HG03064 (cell line): ENCODE measurements around the gene GNB1.
"Not testable (repeated sequence)": the region's sequence is repeated elsewhere in the genome, so short reads cannot be mapped to it uniquely, and the experiment has no call there.

ENCODE experiments used
- ATAC-seq: cut with Tn5 transposase; IDR thresholded peaks from one replicate; pipeline ENCODE4 v1.9.1; 2021; ENCODE audit warnings: low read depth; ENCODE audit not compliant: unreplicated experiment

The GNB1 gene

DNA sequence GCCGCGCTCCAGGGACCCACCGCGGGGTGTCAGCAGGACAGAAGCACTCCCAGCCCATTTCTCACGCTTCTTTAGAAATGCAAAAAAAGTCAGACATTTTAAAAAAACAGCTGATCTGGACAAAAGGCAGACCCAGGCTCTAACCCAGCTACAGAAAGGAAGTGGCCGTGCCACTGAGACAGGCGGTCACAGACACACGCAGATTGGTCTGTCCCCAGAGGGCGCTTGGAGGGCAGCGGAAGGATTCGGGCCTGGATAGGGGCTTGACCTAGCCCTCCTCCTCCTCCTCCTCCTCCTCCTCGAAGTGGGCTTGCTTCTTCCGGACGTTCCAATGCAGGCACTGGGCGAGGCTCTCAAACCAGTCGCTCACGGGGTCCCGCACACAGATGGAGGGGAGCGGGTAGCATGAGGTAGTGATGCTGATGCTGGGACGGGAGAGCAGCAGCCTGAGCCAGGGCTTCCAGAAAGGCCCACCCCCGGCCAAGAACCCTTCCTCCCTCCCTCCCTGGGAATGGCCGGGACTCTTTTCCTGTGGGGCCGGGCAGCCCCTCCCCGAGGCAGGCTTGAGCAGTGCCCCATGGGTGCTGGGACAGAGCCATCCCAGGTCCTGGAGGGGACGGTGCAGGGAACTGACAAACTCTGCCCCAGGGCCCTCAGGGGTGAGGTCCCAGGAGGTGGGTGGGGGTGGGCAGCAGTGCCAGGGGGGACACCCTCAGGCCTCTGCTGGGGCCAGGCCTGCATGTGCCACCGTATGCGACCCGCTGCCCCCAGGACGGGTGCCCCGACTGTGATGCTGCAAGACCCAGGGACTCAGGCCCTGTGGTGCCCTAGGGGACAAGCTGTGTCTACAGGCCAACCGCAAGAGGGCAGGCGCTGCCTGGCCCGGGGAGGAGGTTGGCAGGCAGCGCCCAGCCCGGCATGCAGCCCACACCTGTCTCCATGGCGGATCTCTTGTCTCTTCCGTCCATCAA, 138.0 kb downstream of the GNB1 start:
- no peak for ATAC-seq

DNA sequence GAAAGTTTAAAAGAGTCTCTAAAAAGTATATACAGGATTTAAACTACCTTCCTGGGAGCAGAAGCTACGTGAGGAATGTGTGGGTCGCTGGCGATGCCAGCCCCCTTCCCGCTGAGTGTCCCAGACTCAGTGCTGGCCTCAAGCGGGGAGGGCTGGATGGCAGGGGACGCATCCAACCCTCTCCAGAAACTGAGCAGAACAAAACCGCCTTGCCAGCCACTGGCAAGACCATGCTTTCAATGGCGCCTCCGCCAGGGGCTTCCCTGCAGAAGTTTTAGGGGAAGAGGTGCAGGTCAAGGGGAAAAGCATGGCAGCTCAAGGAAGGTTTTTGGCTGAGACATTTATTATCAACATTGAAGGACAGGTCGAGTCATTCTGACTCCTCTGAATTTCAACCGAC, 138.7 kb downstream of the GNB1 start:
- ATAC-seq: no peak

DNA sequence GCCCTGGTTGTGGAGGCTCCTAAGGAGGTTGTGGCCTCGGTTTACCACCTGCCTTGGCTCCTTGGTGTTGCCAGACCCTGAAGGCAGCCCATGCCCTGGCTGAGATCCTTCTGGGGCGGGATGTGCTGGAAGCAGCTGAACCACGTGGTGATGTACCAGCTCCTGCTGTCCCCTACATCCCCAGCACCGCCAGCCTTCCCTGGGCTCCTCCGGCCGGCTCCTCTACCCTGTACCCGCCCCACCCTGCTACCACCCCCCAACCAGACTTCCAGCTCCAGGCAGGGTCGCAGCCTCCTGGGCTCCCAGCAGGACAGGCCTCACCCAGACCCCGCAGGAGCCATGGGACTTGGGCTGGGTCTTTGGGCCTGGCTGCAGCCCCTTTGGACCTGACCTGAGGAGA, 140.9 kb downstream of the GNB1 start:
- not testable (repeated sequence) for ATAC-seq

DNA sequence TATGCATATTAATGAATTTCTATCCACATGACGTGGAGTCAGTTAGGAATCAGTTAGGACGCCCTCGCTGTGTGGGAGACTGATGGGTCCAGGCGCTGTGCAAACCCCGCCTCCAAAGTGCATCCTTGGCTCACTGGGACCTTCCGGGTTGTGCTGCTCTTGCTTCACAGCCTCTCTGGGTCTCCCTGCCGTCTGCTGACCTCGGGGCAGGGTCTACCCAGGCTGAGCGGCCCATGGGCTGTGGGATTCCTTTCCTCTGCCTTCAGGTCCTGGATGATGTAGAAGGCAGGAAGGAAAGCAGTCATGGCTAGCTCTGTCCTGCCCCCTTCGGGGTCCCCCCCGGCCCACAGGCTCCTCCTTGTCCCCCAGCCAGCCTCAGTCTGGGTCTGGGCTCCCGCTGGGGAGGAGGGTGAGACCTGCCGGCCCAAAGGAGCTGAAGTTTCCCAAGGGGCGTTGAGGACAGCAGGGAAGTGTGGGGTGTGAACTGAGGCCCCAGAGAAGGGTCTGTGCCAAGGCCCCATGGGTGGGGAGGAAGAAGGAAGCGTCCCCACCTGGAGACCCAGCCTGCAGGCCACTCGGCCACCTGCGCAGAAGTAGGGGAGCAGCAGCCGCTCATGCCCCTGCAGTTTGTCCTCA, 142.1 kb downstream of the GNB1 start:
- ATAC-seq: no peak

DNA sequence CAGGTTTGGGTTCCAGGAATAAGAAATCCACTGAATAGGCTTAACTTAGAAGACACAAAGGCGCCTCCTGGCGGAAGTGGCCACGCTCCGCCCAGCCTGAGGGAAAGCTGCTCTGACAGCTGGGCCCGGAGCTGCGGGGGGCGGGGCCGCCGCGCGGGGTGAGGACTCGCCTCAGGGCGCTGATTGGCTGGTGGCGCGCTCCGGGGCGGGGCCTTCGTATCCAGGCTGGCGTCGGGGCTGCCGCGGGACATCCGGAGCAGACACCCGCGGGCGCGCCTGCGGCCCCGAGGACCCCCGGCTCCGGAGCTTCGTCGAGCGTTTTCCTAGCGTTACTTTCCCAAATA, 144.3 kb downstream of the GNB1 start:
- peak; percentile 77 for ATAC-seq

DNA sequence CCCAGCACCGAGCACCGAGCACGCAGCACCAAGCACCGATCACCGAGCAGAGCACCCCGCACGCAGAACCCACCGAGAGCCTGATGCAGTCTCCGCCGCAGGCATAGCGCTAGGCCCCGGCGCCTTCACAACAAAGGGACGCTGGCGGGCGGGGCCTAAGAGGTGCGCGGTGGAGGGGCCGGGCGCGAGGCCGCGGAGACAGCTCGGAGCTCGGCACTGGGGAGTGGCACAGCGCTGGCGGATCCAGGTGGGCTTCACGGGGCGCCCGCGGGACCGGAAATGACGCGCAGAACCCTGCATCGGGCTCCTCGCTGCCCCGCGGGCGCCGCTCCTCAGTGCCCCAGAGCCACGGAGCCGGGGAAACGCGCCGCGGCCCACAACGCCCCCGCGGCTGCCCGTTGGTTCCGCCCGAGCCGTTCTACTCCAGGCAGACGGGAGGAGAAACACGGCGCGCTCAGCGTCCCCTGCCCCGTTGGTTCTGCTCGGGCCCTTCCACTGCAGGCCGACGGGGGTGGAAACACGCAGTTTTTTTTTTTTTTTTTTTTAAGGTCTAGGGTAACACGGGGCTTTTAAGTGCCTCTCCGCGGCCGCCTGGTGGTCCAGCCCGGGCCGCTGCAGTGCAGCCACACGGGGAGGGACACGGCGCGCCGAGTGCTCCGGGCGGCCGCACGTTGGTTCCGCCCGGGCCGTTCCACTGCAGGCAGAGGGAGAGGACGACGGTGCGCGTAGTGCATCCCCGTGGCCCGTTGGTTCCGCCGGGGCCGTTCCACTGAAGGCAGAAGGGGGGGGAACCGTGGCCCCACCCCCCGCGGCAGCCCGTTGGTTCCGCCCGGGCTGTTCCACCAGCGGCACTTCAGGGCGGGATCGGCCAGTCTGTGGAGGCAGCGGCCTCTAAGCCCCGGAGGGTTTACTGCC, 145.0 kb downstream of the GNB1 start:
- peak; percentile 50 for ATAC-seq

DNA sequence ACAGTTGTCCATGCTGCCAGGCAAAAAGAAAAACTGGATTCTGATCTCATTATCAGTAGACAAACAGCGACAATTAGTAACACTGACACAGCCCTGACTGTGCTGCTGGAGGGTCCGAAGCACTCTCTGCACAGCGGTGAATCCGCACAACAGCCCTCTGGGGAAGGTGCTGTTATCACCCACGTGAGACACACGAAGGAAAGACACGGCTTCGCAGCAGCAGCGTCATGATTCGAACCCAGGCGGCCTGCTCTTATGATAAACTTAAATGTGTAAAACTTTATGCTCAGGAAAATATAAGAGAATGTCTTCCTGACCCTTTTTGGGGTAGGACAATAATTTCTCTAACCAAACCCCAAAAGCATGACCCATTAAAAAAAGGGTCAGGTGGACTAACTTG, 148.4 kb downstream of the GNB1 start:
- ATAC-seq: not testable (repeated sequence)

DNA sequence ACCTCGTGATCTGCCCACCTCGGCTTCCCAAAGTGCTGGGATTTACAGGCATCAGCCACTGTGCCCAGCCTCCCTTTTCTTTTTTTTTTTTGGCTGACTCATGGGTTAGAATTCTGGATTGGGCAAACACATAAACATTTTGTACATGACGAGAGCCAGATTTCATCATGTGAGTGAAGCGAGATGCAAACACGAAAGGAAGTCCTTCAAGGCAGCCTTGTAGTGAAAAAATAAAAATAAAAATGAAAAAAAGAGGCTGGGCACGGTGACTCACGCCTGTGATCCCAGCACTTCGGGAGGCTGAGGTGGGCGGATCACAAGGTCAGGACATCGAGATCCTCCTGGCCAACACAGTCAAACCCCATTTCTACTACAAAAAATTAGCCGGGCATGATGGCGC, 149.9 kb downstream of the GNB1 start:
- ATAC-seq: not testable (repeated sequence)

DNA sequence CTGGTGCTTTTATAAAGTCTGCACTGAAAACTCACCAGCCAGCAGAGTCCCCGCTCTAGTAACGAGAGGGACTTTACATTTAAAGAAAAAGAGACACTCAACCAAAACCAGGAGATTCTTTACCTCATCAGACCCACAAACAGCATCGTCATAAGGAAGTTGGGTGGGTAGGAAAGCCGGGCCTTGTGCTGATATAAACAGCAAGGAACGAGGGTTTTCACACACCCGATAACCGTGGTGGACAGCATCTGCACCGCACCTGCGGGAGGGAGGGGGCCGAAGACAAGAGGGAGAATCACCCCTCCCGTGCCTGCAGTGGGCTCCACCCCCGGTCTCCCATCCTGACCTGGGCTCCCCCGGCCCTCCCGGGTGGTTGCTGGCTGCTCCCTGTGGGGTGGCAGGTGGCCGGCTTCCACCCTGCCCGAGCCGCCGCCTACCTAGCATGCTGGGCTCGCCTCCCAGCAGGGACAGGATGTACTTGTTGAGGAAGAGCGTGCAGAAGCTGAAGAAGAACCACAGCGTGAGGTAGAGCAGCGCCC, 152.0 kb downstream of the GNB1 start:
- not testable (repeated sequence) for ATAC-seq

DNA sequence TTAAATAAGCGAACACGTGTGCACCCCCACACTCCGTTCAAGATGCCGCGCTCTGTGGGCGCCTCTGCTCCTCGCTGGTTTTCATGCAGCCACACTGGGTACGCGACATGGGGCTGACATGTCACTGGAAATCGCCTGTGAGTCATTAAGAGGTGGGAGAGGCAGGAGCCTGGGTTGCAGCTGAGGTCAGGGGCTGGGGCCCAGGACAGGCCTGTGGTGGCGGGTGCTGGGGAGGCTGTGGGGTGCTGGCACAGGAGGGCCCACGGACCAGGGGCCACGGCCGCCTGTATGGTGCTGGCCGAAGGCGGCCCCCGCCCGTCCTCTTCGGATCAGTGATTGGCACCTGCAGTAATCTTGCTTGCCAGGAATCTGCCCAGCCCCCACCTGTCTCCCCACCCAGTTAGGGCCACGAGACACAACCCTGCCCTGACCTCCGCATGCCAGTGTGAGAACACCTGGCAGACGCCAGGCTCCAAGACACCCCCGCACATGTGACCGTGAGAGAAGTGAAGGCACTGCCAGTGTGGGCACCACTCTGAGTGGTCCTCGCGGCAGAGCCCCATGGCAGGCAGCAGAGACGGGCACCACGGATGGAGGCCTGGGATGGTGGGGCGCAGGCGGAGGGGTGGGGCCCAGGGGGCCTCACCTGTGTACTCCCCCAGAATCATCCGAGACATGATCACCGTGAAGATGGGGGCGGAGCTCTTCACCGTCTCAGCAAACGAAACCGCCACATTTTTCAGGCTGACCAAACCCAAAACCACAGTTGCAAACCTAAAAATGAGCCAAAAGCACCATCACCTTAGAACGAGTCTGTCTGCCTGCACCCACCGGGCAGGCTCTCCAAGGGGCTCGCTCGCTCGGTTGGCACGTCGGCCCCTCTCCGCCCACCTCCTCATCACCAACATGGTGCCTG, 153.0 kb downstream of the GNB1 start:
- not testable (repeated sequence) for ATAC-seq
